Endothelial cell (in vitro differentiated cells): Measurements from ENCODE around the gene SH3GL3. TPM values are rescaled to one million over a fixed set of nuclear protein-coding genes. Genes with fewer than 3 reads are reported as not detected.

Source experiments
- DNase-seq: peaks from one replicate; pipeline ENCODE4 v3.0.0; 2021; ENCODE audit warnings: low spot score
- H3K27ac Mint-ChIP-seq: one replicate; pipeline ENCODE4 v1.8.0; 2021; ENCODE audit warnings: mixed read lengths, inconsistent platforms; ENCODE audit not compliant: unreplicated experiment
- H3K27me3 Mint-ChIP-seq: one replicate; pipeline ENCODE4 v1.8.0; 2021; ENCODE audit warnings: mild to moderate bottlenecking, moderate library complexity, mixed read lengths, inconsistent platforms; ENCODE audit not compliant: unreplicated experiment
- H3K36me3 Mint-ChIP-seq: one replicate; pipeline ENCODE4 v1.8.0; 2021; ENCODE audit warnings: mild to moderate bottlenecking, low read depth, mixed read lengths, inconsistent platforms; ENCODE audit not compliant: unreplicated experiment
- H3K4me1 Mint-ChIP-seq: one replicate; pipeline ENCODE4 v1.8.0; 2021; ENCODE audit warnings: mild to moderate bottlenecking, mixed read lengths, inconsistent platforms; ENCODE audit not compliant: unreplicated experiment
- H3K4me3 Mint-ChIP-seq: one replicate; pipeline ENCODE4 v1.8.0; 2021; ENCODE audit warnings: mild to moderate bottlenecking, mixed read lengths, inconsistent platforms; ENCODE audit not compliant: unreplicated experiment
- H3K9me3 Mint-ChIP-seq: one replicate; pipeline ENCODE4 v1.8.0; 2021; ENCODE audit warnings: mixed read lengths, inconsistent platforms; ENCODE audit not compliant: unreplicated experiment
- total RNA-seq: library from RNA; stranded (reverse); fragmentation: NEBNext Ultra II Directional; extraction: Animal tissue kit (Norgen Biotek cat#: 25700); gene quantifications from one replicate; pipeline ENCODE4 v1.2.1, GENCODE V29; 2021; ENCODE audit not compliant: unreplicated experiment
- TF ChIP-seq, protein P1 (sequence below): fragments of 200-600 bp; sonication (generic); IDR thresholded peaks from one replicate; pipeline ENCODE4 v1.5.0; 2021; ENCODE audit warnings: antibody characterized with exemption; ENCODE audit not compliant: unreplicated experiment

SH3GL3 gene
- total RNA-seq, 1 donor from 2014 or later: 9.4 TPM

DNA sequence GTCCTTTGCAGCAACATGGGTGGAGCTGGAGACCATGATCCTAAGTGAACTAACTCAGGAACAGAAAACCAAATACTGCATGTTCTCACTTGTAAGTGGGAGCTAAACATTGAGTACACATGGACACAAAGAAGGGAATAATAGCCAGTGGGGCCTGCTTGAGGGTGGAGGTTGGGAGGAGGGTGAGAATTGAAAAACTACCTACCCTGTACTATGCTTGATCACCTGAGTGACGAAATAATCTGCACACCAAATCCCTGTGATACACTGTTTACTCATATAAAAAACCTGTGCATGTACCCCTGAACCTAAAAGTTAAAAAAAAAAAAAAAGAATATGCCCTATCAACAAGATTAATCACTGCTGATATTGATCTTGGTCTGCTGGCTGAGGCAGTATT is 148.1 kb downstream of the SH3GL3 start:
- H3K27ac Mint-ChIP-seq: no peak overlapping the region

GRCh38 chr15:83598031-83598430 is 150.9 kb downstream of the SH3GL3 start:
- H3K27me3 Mint-ChIP-seq: no peaks in the 10 kb centered on the region
- peaks cover 13% of the 10 kb centered on the region for H3K36me3 Mint-ChIP-seq
- no peaks in the 10 kb centered on the region for H3K4me1 Mint-ChIP-seq
- no peak overlapping the region for H3K27ac Mint-ChIP-seq
- TF ChIP-seq, protein P1, sequence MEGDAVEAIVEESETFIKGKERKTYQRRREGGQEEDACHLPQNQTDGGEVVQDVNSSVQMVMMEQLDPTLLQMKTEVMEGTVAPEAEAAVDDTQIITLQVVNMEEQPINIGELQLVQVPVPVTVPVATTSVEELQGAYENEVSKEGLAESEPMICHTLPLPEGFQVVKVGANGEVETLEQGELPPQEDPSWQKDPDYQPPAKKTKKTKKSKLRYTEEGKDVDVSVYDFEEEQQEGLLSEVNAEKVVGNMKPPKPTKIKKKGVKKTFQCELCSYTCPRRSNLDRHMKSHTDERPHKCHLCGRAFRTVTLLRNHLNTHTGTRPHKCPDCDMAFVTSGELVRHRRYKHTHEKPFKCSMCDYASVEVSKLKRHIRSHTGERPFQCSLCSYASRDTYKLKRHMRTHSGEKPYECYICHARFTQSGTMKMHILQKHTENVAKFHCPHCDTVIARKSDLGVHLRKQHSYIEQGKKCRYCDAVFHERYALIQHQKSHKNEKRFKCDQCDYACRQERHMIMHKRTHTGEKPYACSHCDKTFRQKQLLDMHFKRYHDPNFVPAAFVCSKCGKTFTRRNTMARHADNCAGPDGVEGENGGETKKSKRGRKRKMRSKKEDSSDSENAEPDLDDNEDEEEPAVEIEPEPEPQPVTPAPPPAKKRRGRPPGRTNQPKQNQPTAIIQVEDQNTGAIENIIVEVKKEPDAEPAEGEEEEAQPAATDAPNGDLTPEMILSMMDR: no peak
- H3K9me3 Mint-ChIP-seq: no peaks in the 10 kb centered on the region
- no peak overlapping the region for H3K4me3 Mint-ChIP-seq
- no peak for DNase-seq

More for the DNA sequence above, 148.1 kb downstream of the SH3GL3 start:
- Mint-ChIP-seq H3K27me3 (no peaks in the 10 kb centered on the region), H3K4me3 (no peak overlapping the region), H3K4me1 (no peaks in the 10 kb centered on the region), H3K36me3 (peaks cover 7% of the 10 kb centered on the region), H3K9me3 (no peaks in the 10 kb centered on the region)
- DNase-seq: no peak
- TF ChIP-seq, protein P1: no peak

GRCh38 chr15:83602021-83602420 is 154.9 kb downstream of the SH3GL3 start:
- H3K9me3 Mint-ChIP-seq: no peaks in the 10 kb centered on the region
- H3K27me3 Mint-ChIP-seq: no peaks in the 10 kb centered on the region
- TF ChIP-seq, protein P1: no peak
- H3K4me3 Mint-ChIP-seq: no peak overlapping the region
- no peaks in the 10 kb centered on the region for H3K4me1 Mint-ChIP-seq
- peaks cover 13% of the 10 kb centered on the region for H3K36me3 Mint-ChIP-seq
- no peak for DNase-seq
- no peak overlapping the region for H3K27ac Mint-ChIP-seq

GRCh38 chr15:83604549-83604948 is 157.4 kb downstream of the SH3GL3 start:
- TF ChIP-seq, protein P1: no peak
- no peak for DNase-seq
- peaks cover 12% of the 10 kb centered on the region for H3K36me3 Mint-ChIP-seq
- H3K4me1 Mint-ChIP-seq: no peaks in the 10 kb centered on the region
- no peaks in the 10 kb centered on the region for H3K27me3 Mint-ChIP-seq
- H3K27ac Mint-ChIP-seq: no peak overlapping the region
- H3K9me3 Mint-ChIP-seq: no peaks in the 10 kb centered on the region
- no peak overlapping the region for H3K4me3 Mint-ChIP-seq

DNA sequence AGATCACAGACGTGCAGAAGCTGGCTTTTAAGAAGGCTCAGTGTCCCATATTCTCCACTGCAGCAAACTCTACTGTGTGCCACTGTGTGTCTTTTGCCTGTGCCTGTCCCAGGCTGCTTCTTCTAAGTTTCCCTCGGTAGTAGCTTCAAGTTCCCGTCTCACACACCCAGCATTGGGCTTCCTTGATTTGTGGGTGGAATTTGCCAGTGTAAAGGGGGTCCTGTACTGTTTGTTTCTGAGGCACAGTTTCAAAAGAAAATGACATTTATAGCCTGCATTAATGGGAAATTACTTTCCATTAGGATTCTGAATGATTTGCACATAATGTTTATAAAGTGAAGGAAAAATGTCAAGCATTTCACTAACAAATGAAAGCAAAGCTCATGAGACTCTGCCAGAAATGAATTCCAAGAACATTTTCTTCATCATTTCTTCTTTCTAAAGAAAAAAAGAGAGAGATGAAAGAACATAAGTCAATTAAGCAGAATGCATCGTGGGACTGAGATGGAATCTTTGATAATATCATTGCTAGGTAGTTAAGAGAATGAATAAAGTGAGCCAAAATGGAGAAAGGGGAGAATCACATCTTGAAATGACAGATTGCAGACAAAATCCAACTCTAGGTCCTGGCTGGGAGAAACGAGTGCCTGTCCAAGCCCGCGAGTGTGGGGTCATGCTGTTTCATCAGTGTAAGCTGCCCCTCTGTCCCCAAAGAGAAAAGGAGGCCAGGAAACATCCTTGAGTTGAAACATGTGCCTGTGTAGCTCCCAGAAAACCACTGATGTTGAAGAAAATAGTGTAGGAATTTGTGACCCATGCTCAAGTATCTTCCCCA is 158.2 kb downstream of the SH3GL3 start:
- peaks cover 5% of the 10 kb centered on the region for H3K36me3 Mint-ChIP-seq
- TF ChIP-seq, protein P1: no peak
- no peak for DNase-seq
- H3K4me3 Mint-ChIP-seq: no peak overlapping the region
- no peaks in the 10 kb centered on the region for H3K9me3 Mint-ChIP-seq
- no peaks in the 10 kb centered on the region for H3K27me3 Mint-ChIP-seq
- no peaks in the 10 kb centered on the region for H3K4me1 Mint-ChIP-seq
- H3K27ac Mint-ChIP-seq: no peak overlapping the region
